Ascending aorta (tissue), 2 donors: Measurements from ENCODE around the gene BBS9. TPM values are rescaled to one million over a fixed set of nuclear protein-coding genes. Genes with fewer than 3 reads are reported as not detected.

Source experiments
- DNase-seq, 2 donors: peaks; one replicate each; pipeline ENCODE4 v3.0.0-alpha.2; 2019; ENCODE audit warnings: low spot score in 2 of 2
- H3K27ac ChIP-seq, 2 donors: fragments of 200-600 bp; sonication (generic); one replicate each; pipeline ENCODE4 v1.5.1; 2016 to 2017; ENCODE audit warnings: mild to moderate bottlenecking in 1 of 2
- H3K27me3 ChIP-seq: fragments of 200-600 bp; sonication (generic); one replicate; pipeline ENCODE4 v1.5.1; 2017
- H3K36me3 ChIP-seq, 2 donors: fragments of 200-600 bp; sonication (generic); one replicate each; pipeline ENCODE4 v1.5.1; 2016
- H3K4me1 ChIP-seq, 2 donors: fragments of 200-600 bp; sonication (generic); one replicate each; pipeline ENCODE4 v1.5.1; 2016 to 2017; ENCODE audit warnings: mild to moderate bottlenecking in 1 of 2
- H3K4me3 ChIP-seq, 2 donors: fragments of 200-600 bp; sonication (generic); one replicate each; pipeline ENCODE4 v1.5.1; 2016 to 2017; ENCODE audit warnings: mild to moderate bottlenecking in 1 of 2
- H3K9me3 ChIP-seq, 2 donors: fragments of 200-600 bp; sonication (generic); one replicate each; pipeline ENCODE4 v1.5.1; 2016
- intact Hi-C: fragments of 100-400 bp; cut with DNase I; formaldehyde crosslinking; loops from one replicate; pipeline ENCODE4 v1.15.1; 2023
- total RNA-seq: library from RNA; depleted of rRNA; stranded (reverse); fragments of >200 nt; gene quantifications from one replicate; pipeline ENCODE4 v1.1.0, GENCODE V29; 2016
- TF ChIP-seq, protein P1 (sequence below), 3 experiments: fragments of 200-600 bp in 2 of 3; fragments of 450-650 bp in 1 of 3; sonication (generic) in 2 of 3; IDR thresholded peaks; one replicate each; pipeline ENCODE4 v1.5.1; 2016 to 2019; ENCODE audit warnings: antibody characterized with exemption in 3 of 3, mild to moderate bottlenecking in 1 of 3, moderate library complexity in 1 of 3

The BBS9 gene
- total RNA-seq, 1 donor from 2014 or later = 23.3 TPM

DNA sequence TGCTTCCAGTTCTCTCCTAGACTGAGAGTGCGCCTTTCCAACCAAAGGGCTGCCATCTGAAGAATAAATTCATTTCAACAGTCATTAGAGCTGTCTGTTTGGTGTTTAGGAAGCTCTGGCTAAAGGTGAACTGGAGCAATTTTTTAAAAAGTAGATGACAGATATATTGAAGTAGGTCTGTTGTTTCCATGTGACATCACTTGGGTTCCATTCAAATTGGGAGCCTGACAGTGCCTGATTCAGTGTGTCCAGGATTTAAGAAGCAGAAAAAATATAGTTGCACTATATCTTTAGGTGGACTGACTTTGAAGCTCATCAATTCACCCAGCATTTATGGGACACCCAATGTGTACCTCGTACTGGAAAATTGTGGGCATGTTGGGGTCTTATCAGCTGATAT is 367.7 kb downstream of the BBS9 start:
- no peak overlapping the region for H3K27ac ChIP-seq
- H3K36me3 ChIP-seq = no peaks in the 10 kb centered on the region
- TF ChIP-seq, protein P1, sequence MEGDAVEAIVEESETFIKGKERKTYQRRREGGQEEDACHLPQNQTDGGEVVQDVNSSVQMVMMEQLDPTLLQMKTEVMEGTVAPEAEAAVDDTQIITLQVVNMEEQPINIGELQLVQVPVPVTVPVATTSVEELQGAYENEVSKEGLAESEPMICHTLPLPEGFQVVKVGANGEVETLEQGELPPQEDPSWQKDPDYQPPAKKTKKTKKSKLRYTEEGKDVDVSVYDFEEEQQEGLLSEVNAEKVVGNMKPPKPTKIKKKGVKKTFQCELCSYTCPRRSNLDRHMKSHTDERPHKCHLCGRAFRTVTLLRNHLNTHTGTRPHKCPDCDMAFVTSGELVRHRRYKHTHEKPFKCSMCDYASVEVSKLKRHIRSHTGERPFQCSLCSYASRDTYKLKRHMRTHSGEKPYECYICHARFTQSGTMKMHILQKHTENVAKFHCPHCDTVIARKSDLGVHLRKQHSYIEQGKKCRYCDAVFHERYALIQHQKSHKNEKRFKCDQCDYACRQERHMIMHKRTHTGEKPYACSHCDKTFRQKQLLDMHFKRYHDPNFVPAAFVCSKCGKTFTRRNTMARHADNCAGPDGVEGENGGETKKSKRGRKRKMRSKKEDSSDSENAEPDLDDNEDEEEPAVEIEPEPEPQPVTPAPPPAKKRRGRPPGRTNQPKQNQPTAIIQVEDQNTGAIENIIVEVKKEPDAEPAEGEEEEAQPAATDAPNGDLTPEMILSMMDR (IDR thresholded peaks at IDR 0.05) = no peak
- intact Hi-C loops = no loop called here
- no peaks in the 10 kb centered on the region for H3K27me3 ChIP-seq
- H3K4me1 ChIP-seq = peaks cover 4 to 20% of the 10 kb centered on the region in 2 donors
- no peak for DNase-seq
- no peak overlapping the region for H3K4me3 ChIP-seq
- no peaks in the 10 kb centered on the region for H3K9me3 ChIP-seq

DNA sequence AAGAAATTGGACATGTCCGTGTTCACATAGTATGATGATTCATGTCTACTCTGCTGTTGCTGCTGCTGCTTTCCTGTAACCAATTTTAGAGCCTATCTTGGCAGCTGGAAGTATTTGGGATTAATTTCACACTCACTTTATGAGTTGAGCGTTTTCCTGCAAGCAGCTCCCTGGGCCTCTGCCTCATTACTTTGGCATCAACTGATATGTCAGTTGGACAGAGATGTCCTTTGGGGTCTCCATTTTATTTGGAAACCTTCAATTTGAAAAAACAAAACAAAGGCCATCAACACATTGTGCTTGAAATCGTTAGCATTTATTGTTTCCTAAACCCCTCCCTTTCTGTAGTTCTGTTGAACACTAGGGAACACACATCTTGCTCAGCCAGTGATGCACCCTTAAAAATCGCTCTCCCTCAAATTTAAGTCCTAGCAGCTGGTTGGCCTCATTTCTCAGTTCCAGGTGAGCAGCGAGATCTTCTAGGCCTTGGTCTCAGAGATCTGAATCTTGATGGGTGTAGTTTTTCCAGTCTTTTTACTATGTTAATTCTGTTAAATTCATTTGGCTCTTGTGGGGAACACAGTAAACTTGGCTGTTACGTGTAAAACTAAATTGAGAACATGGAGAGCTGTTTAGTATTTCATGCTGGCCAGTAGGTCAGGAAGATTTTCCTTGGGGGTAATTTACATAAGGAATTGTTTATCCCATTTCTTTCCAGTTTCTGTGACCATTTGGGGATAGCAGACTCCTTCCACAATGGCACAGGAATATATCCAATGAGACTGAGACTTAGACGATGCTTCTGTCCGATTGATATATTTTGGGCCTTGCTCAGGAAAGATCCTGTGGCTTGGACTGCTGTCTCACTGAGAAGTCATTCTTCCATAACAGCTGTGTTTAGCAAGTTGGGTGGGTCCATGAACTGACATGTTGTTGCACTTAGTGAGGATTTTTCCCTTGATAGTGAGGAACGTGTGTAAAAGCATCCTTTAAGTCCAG is 371.6 kb downstream of the BBS9 start:
- Histone ChIP-seq H3K4me1 (peaks cover 0 to 7% of the 10 kb centered on the region in 2 donors), H3K27me3 (no peaks in the 10 kb centered on the region), H3K9me3 (no peaks in the 10 kb centered on the region), H3K36me3 (no peaks in the 10 kb centered on the region), H3K27ac (no peak overlapping the region), H3K4me3 (no peak overlapping the region)
- intact Hi-C loops = no loop called here
- DNase-seq = no peak
- TF ChIP-seq, protein P1 (IDR thresholded peaks at IDR 0.05) = no peak

DNA sequence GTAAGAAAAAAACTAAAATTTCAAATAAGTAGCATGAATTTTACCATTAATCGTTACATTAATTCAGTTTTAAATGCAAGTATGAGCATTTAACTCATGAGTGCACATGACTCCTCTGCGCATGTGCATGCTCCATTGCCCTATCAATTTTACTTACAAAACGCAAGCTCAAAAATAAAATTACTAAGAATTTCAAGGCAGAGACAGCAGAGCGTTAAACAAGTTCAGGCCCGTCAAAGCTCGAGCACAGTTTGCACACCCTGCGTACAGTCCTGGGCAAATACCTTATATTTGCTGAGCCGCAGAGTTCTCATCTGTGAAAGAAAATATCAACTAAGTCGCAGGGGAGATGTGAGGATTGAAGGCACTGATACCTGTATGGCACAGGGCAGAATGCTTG is 373.6 kb downstream of the BBS9 start:
- intact Hi-C loops = no loop called here
- TF ChIP-seq, protein P1 (IDR thresholded peaks at IDR 0.05) = no peak

DNA sequence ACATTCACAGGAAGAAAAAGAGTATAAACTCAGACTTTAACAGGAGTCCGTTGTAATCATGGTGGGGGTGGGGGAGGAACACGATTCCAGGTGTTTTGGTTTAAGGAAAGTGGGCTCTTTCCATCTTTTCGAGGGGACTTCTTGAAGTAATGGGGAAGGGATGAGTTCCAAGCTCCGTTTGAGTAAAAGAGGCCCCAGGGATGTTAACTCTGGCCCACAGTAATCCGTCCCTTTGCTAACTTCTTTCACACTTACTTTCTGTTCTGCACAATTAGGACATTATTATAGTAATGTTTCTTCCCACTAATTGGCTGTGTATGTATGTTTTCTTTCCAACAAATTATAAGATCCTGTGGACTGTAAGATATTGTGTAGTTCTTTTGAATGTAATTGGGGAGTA is 374.4 kb downstream of the BBS9 start:
- no peak overlapping the region for H3K27ac ChIP-seq
- H3K9me3 ChIP-seq = no peaks in the 10 kb centered on the region
- DNase-seq = no peak
- peaks cover 0 to 3% of the 10 kb centered on the region in 2 donors for H3K4me1 ChIP-seq
- H3K27me3 ChIP-seq = no peaks in the 10 kb centered on the region
- intact Hi-C loops = no loop called here
- H3K4me3 ChIP-seq = no peak overlapping the region
- TF ChIP-seq, protein P1 (IDR thresholded peaks at IDR 0.05) = no peak
- H3K36me3 ChIP-seq = peaks cover 0 to 3% of the 10 kb centered on the region in 2 donors

More for the DNA sequence above, 373.6 kb downstream of the BBS9 start:
- H3K36me3 ChIP-seq = no peaks in the 10 kb centered on the region
- no peak overlapping the region for H3K4me3 ChIP-seq
- H3K27ac ChIP-seq = no peak overlapping the region
- no peaks in the 10 kb centered on the region for H3K27me3 ChIP-seq
- H3K9me3 ChIP-seq = no peaks in the 10 kb centered on the region
- peaks cover 0 to 3% of the 10 kb centered on the region in 2 donors for H3K4me1 ChIP-seq
- no peak for DNase-seq

DNA sequence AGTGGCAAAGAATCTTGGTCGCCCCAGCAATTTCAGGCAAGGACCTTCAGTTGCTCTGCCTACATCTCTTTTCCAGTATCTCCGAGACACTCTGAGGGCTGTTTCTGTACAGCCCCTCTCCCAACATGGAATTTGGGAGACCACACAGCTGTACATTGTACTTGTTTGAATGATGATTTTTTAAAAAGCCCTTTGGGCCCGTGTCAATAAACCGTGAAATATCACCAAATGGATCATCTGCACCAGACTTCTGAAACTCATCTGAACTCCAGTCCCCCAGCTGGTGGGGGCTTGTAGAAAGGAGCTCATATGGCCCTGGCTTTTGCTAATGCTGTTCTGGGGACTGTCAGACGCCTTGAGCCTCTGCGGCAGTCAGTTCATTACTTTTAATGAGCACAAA is 374.9 kb downstream of the BBS9 start:
- Histone ChIP-seq H3K4me3 (no peak overlapping the region), H3K27ac (no peak overlapping the region), H3K9me3 (no peaks in the 10 kb centered on the region), H3K4me1 (peaks cover 0 to 3% of the 10 kb centered on the region in 2 donors), H3K27me3 (no peaks in the 10 kb centered on the region), H3K36me3 (peaks cover 0 to 4% of the 10 kb centered on the region in 2 donors)
- TF ChIP-seq, protein P1 (IDR thresholded peaks at IDR 0.05) = no peak
- intact Hi-C loops = no loop called here
- DNase-seq = no peak
